GM21381 (cell line): ENCODE data around the gene CHST11.
"Not testable (repeated sequence)": the region's sequence is repeated elsewhere in the genome, so short reads cannot be mapped to it uniquely, and the experiment has no call there.

Source experiments
- ATAC-seq: cut with Tn5 transposase; IDR thresholded peaks from one replicate; pipeline ENCODE4 v1.9.1; 2021; ENCODE audit warnings: mild to moderate bottlenecking, moderate library complexity; ENCODE audit not compliant: unreplicated experiment

CHST11 gene

GRCh38 chr12:104727726-104728465 lies 271.1 kb downstream of the CHST11 start:
- no peak for ATAC-seq

- no peak for ATAC-seq
Observed at GRCh38 chr12:104729091-104729490, 272.3 kb downstream of the CHST11 start.

- ATAC-seq: no peak
Observed at GRCh38 chr12:104729610-104730446, 273.1 kb downstream of the CHST11 start.

- ATAC-seq: no peak
Observed at GRCh38 chr12:104730763-104731162, 274.0 kb downstream of the CHST11 start.

- no peak for ATAC-seq
Observed at GRCh38 chr12:104733717-104734175, 277.0 kb downstream of the CHST11 start.

- no peak for ATAC-seq
Observed at GRCh38 chr12:104734541-104735095, 277.9 kb downstream of the CHST11 start.

- no peak for ATAC-seq
Observed at GRCh38 chr12:104735801-104736200, 279.1 kb downstream of the CHST11 start.

- ATAC-seq: no peak
Observed at GRCh38 chr12:104736307-104736706, 279.6 kb downstream of the CHST11 start.

- ATAC-seq: no peak
Observed at GRCh38 chr12:104737113-104737512, 280.4 kb downstream of the CHST11 start.

- ATAC-seq: no peak
Observed at GRCh38 chr12:104737791-104738301, 281.1 kb downstream of the CHST11 start.

- ATAC-seq: no peak
Observed at GRCh38 chr12:104738331-104738730, 281.6 kb downstream of the CHST11 start.

- ATAC-seq: no peak
Observed at GRCh38 chr12:104738776-104739642, 282.3 kb downstream of the CHST11 start.

- peak; percentile 75 for ATAC-seq
Observed at GRCh38 chr12:104740668-104741067, 283.9 kb downstream of the CHST11 start.

- ATAC-seq: peak; percentile 26
Observed at GRCh38 chr12:104741077-104741476, 284.3 kb downstream of the CHST11 start.

- ATAC-seq: no peak
Observed at GRCh38 chr12:104741497-104742367, 285.0 kb downstream of the CHST11 start.

GRCh38 chr12:104742551-104743201 lies 285.9 kb downstream of the CHST11 start:
- no peak for ATAC-seq

GRCh38 chr12:104743202-104743580 lies 286.4 kb downstream of the CHST11 start:
- no peak for ATAC-seq

GRCh38 chr12:104743753-104744548 lies 287.2 kb downstream of the CHST11 start:
- ATAC-seq: not testable (repeated sequence)
